Body of pancreas (tissue), 4 donors: ENCODE results near the gene CXXC1.

ENCODE experiments used
- CTCF ChIP-seq, 7 experiments: fragments of 450-650 bp in 4 of 7; fragments of 200-600 bp in 3 of 7; sonication (generic) in 3 of 7; IDR thresholded peaks; one replicate each; pipeline ENCODE4 v1.5.1; 2016 to 2019; ENCODE audit warnings: antibody characterized with exemption in 7 of 7
- POLR2A ChIP-seq, 3 donors: fragments of 450-650 bp; IDR thresholded peaks; one replicate each; pipeline ENCODE4 v1.6.1; 2016; ENCODE audit warnings: antibody characterized with exemption in 3 of 3, mild to moderate bottlenecking in 2 of 3

DNA sequence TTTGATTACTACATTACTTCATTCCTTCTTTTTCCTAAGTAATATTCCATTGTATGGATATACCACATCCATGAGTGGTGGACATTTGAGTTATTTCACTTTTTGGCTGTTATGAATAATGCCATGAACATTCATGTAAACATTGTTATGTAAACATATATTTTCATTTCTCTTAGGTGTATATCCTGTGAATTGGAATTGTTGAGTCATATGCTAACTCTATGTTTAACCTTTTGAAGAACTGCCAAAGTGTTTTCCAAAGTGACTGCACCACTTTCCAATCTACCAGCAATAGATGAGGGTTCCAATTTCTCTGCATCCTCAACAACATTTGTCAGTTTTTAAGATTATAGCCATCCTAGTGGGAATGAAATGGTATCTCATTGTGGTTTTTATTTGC, 42.7 kb upstream of the CXXC1 start:
- TF ChIP-seq CTCF (IDR thresholded peaks at IDR 0.05) (no peak), POLR2A (IDR thresholded peaks at IDR 0.05) (no peak)
